SK-N-SH treated with all-trans-retinoic acid at 6 μM for 48 hours (cell line): ENCODE measurements around the gene HPGD.

Experiments used
- ARNTL ChIP-seq: fragments of 450-650 bp; formaldehyde crosslinking; IDR thresholded peaks from 2 replicates; pipeline ENCODE4 v1.5.0; 2020; ENCODE audit warnings: low read depth, mild to moderate bottlenecking, moderate library complexity, borderline replicate concordance
- CSDC2 ChIP-seq: fragments of 250-450 bp; sonication (Bioruptor Pico); IDR thresholded peaks from 2 replicates; pipeline ENCODE4 v1.5.0; 2020; ENCODE audit warnings: mild to moderate bottlenecking, moderate library complexity
- ESRRG ChIP-seq: fragments of 250-450 bp; sonication (Bioruptor Pico); IDR thresholded peaks from 2 replicates; pipeline ENCODE4 v1.6.1; 2021; ENCODE audit warnings: mild to moderate bottlenecking
- RARB ChIP-seq: fragments of 250-450 bp; sonication (Bioruptor Pico); IDR thresholded peaks from 2 replicates; pipeline ENCODE4 v1.8.0; 2021; ENCODE audit warnings: mild to moderate bottlenecking, moderate library complexity
- ZNF8 ChIP-seq: fragments of 450-650 bp; formaldehyde crosslinking; IDR thresholded peaks from 2 replicates; pipeline ENCODE4 v1.5.0; 2020; ENCODE audit warnings: mild to moderate bottlenecking, moderate library complexity

DNA sequence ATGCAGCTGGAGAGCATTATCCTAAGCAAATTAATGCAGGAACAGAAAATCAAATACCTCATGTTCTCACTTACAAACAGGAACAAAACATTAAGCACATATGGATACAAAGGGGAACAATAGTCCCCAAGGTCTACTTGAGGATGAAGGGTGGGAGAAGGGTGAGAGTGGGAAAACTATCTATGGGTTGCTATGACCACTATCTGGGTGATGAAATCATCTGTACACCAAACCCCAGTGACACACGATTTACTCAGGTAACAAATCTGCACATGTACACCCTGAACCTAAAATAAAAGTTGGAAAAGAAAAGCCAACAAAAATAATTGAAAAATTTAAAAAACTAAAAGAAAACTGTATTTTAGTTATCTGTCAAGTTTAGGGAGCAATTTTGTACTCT, 5.9 kb downstream of the HPGD start:
- TF ChIP-seq CSDC2 (CRISPR knock-in tag) (no peak), ZNF8 (CRISPR knock-in tag) (no peak), RARB (CRISPR knock-in tag) (no peak), ARNTL (CRISPR knock-in tag) (no peak), ESRRG (CRISPR knock-in tag) (no peak)
